Measurements from ENCODE around the gene STATH. TPM values are rescaled to one million over a fixed set of nuclear protein-coding genes. Genes with fewer than 3 reads are reported as not detected.

Gene STATH
- total RNA-seq, 1 experiment from 2014 or later: not detected

- Histone ChIP-seq H3K79me2 (ENCODE audit: insufficient read depth, low read length) (no peaks in the 10 kb centered on the region), H3K9ac (ENCODE audit: low read length) (no peak overlapping the region), H3K4me3 (replicated peaks in 1 of 2; ENCODE audit: low read depth in 1 of 2, low read length in 2 of 2) (no peak overlapping the region), H2AFZ (ENCODE audit: low read depth, low read length, poor library complexity, severe bottlenecking) (no peak overlapping the region), H3K27ac (ENCODE audit: low read depth, low read length) (no peak overlapping the region), H4K20me1 (ENCODE audit: insufficient read depth) (no peaks in the 10 kb centered on the region), H3K27me3 (ENCODE audit: insufficient read depth, low read length) (no peaks in the 10 kb centered on the region), H3K4me1 (ENCODE audit: control insufficient read depth in 1 of 2, insufficient read depth in 2 of 2, low read length in 2 of 2) (no peaks in the 10 kb centered on the region), H3K36me3 (ENCODE audit: control insufficient read depth in 1 of 2, insufficient read depth in 2 of 2, low read length in 2 of 2) (no peaks in the 10 kb centered on the region), H3K9me3 (ENCODE audit: control insufficient read depth in 1 of 2, insufficient read depth in 1 of 2, low read depth in 1 of 2, low read length in 2 of 2) (no peaks in the 10 kb centered on the region), H3K4me2 (ENCODE audit: low read length) (no peak overlapping the region), H3K9me2 (ENCODE audit: insufficient read depth) (no peaks in the 10 kb centered on the region)
- no peak for DNase-seq (ENCODE audit: low read depth, low spot score)
- BruUV-seq (replicated peaks): no TSS peak
- no peak for TF ChIP-seq ZFX (IDR thresholded peaks at IDR 0.05)
- TF ChIP-seq ZNF274 (IDR thresholded peaks at IDR 0.05; ENCODE audit: low read depth, low read length): no peak
- no peak for TF ChIP-seq ZBTB33 (IDR thresholded peaks at IDR 0.05; ENCODE audit: extremely low read depth, insufficient replicate concordance, low read length)
- TF ChIP-seq SP1 (IDR thresholded peaks at IDR 0.05; ENCODE audit: low read depth): no peak
- TF ChIP-seq ELF1 (IDR thresholded peaks at IDR 0.05; ENCODE audit: borderline replicate concordance, low read depth): no peak
- TF ChIP-seq SRF (IDR thresholded peaks at IDR 0.05; ENCODE audit: low read depth): no peak
- TF ChIP-seq POLR2A (IDR thresholded peaks at IDR 0.05; ENCODE audit: borderline replicate concordance, extremely low read depth, insufficient read depth, insufficient read length): no peak
- TF ChIP-seq POLR2AphosphoS5 (IDR thresholded peaks at IDR 0.05; ENCODE audit: low read depth, low read length): no peak
- TF ChIP-seq CEBPB (IDR thresholded peaks at IDR 0.05; ENCODE audit: low read depth): no peak
- TF ChIP-seq, protein P1, sequence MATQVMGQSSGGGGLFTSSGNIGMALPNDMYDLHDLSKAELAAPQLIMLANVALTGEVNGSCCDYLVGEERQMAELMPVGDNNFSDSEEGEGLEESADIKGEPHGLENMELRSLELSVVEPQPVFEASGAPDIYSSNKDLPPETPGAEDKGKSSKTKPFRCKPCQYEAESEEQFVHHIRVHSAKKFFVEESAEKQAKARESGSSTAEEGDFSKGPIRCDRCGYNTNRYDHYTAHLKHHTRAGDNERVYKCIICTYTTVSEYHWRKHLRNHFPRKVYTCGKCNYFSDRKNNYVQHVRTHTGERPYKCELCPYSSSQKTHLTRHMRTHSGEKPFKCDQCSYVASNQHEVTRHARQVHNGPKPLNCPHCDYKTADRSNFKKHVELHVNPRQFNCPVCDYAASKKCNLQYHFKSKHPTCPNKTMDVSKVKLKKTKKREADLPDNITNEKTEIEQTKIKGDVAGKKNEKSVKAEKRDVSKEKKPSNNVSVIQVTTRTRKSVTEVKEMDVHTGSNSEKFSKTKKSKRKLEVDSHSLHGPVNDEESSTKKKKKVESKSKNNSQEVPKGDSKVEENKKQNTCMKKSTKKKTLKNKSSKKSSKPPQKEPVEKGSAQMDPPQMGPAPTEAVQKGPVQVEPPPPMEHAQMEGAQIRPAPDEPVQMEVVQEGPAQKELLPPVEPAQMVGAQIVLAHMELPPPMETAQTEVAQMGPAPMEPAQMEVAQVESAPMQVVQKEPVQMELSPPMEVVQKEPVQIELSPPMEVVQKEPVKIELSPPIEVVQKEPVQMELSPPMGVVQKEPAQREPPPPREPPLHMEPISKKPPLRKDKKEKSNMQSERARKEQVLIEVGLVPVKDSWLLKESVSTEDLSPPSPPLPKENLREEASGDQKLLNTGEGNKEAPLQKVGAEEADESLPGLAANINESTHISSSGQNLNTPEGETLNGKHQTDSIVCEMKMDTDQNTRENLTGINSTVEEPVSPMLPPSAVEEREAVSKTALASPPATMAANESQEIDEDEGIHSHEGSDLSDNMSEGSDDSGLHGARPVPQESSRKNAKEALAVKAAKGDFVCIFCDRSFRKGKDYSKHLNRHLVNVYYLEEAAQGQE (IDR thresholded peaks at IDR 0.05; ENCODE audit: low read depth): no peak
- TF ChIP-seq CBX3 (IDR thresholded peaks at IDR 0.05; ENCODE audit: low read depth): no peak
- TF ChIP-seq MAX (IDR thresholded peaks at IDR 0.05): no peak
- no peak for TF ChIP-seq TCF7L2 (IDR thresholded peaks at IDR 0.05; ENCODE audit: borderline replicate concordance, extremely low read depth, insufficient read depth, insufficient read length)
- TF ChIP-seq EZH2phosphoT487 (IDR thresholded peaks at IDR 0.05; ENCODE audit: borderline replicate concordance): no peak
- no peak for TF ChIP-seq FOSL1 (IDR thresholded peaks at IDR 0.05; ENCODE audit: low read depth)
- TF ChIP-seq EGR1 (IDR thresholded peaks at IDR 0.05; ENCODE audit: low read depth): no peak
- no peak for TF ChIP-seq JUND (IDR thresholded peaks at IDR 0.05)
- TF ChIP-seq, protein P2, sequence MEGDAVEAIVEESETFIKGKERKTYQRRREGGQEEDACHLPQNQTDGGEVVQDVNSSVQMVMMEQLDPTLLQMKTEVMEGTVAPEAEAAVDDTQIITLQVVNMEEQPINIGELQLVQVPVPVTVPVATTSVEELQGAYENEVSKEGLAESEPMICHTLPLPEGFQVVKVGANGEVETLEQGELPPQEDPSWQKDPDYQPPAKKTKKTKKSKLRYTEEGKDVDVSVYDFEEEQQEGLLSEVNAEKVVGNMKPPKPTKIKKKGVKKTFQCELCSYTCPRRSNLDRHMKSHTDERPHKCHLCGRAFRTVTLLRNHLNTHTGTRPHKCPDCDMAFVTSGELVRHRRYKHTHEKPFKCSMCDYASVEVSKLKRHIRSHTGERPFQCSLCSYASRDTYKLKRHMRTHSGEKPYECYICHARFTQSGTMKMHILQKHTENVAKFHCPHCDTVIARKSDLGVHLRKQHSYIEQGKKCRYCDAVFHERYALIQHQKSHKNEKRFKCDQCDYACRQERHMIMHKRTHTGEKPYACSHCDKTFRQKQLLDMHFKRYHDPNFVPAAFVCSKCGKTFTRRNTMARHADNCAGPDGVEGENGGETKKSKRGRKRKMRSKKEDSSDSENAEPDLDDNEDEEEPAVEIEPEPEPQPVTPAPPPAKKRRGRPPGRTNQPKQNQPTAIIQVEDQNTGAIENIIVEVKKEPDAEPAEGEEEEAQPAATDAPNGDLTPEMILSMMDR (IDR thresholded peaks at IDR 0.05 in 2 of 3, conservative IDR thresholded peaks at IDR 0.05 in 1 of 3; ENCODE audit: borderline replicate concordance in 1 of 3, insufficient read depth in 1 of 3, low read depth in 2 of 3, low read length in 2 of 3): no peak
- no peak for TF ChIP-seq RAD21 (IDR thresholded peaks at IDR 0.05; ENCODE audit: low read depth)
- RAD21 ChIA-PET (ENCODE audit: low non-redundant PET in 1 of 2, low total read pairs in 2 of 2, uncharacterized antibody in 2 of 2, unreplicated experiment in 2 of 2): no interaction called here
- ATAC-seq: no peak
- POLR2A ChIA-PET: no interaction called here
- CTCF ChIA-PET: no interaction called here
- intact Hi-C loops (cut with micrococcal nuclease): no loop called here
Measured at GRCh38 chr4:69970071-69970470, 25.7 kb upstream of the STATH start.
